Effector memory CD4-positive, alpha-beta T cell (primary cell): ENCODE measurements around the gene ABCA7.

Experiments used
- DNase-seq, 3 donors: peaks; one replicate each; pipeline ENCODE4 v3.0.0-alpha.2; 2020
- H3K27ac ChIP-seq: 2 replicates; pipeline ENCODE4 v1.7.0; 2013; ENCODE audit warnings: mild to moderate bottlenecking, low read length, moderate library complexity; ENCODE audit not compliant: insufficient read depth, poor library complexity, severe bottlenecking
- H3K27me3 ChIP-seq: replicated peaks from 2 replicates; pipeline ENCODE4 v1.7.0; 2013; ENCODE audit warnings: mild to moderate bottlenecking, low read length; ENCODE audit not compliant: insufficient read depth, control insufficient read depth, poor library complexity, severe bottlenecking
- H3K36me3 ChIP-seq: 2 replicates; pipeline ENCODE4 v1.7.0; 2013; ENCODE audit warnings: mild to moderate bottlenecking, low read length, moderate library complexity; ENCODE audit not compliant: control insufficient read depth, insufficient read depth
- H3K4me1 ChIP-seq: 2 replicates; pipeline ENCODE4 v1.7.0; 2013; ENCODE audit warnings: low read length, mild to moderate bottlenecking; ENCODE audit not compliant: control insufficient read depth, insufficient read depth, poor library complexity, severe bottlenecking
- H3K4me3 ChIP-seq: 2 replicates; pipeline ENCODE4 v1.7.0; 2013; ENCODE audit warnings: low read length, low read depth, mild to moderate bottlenecking; ENCODE audit not compliant: insufficient read depth, poor library complexity, severe bottlenecking
- H3K9me3 ChIP-seq: 2 replicates; pipeline ENCODE4 v1.7.0; 2013; ENCODE audit warnings: mild to moderate bottlenecking, low read length, moderate library complexity; ENCODE audit not compliant: control insufficient read depth

The ABCA7 gene

GRCh38 chr19:1003283-1003682, 36.6 kb upstream of the ABCA7 start:
- no peak for DNase-seq
- H3K4me1 ChIP-seq = peaks cover 14% of the 10 kb centered on the region
- no peak overlapping the region for H3K27ac ChIP-seq
- H3K9me3 ChIP-seq = no peaks in the 10 kb centered on the region
- H3K27me3 ChIP-seq = peaks cover 18% of the 10 kb centered on the region
- no peak overlapping the region for H3K4me3 ChIP-seq
- no peaks in the 10 kb centered on the region for H3K36me3 ChIP-seq

GRCh38 chr19:1004204-1004802, 35.6 kb upstream of the ABCA7 start:
- no peak for DNase-seq
- Histone ChIP-seq H3K9me3 (no peaks in the 10 kb centered on the region), H3K27ac (no peak overlapping the region), H3K4me1 (peaks cover 14% of the 10 kb centered on the region), H3K4me3 (no peak overlapping the region), H3K27me3 (peaks cover 15% of the 10 kb centered on the region), H3K36me3 (no peaks in the 10 kb centered on the region)

- Histone ChIP-seq H3K27ac (no peak overlapping the region), H3K27me3 (peaks cover 11% of the 10 kb centered on the region), H3K4me1 (peaks cover 14% of the 10 kb centered on the region), H3K9me3 (no peaks in the 10 kb centered on the region), H3K4me3 (no peak overlapping the region), H3K36me3 (peaks cover 7% of the 10 kb centered on the region)
- no peak for DNase-seq
These were observed 34.9 kb upstream of the ABCA7 start for GRCh38 chr19:1004803-1005664.

GRCh38 chr19:1006711-1007398, 33.1 kb upstream of the ABCA7 start:
- peaks cover 23% of the 10 kb centered on the region for H3K36me3 ChIP-seq
- no peak overlapping the region for H3K4me3 ChIP-seq
- no peak for DNase-seq
- no peaks in the 10 kb centered on the region for H3K27me3 ChIP-seq
- H3K4me1 ChIP-seq = peaks cover under 1% of the 10 kb centered on the region
- no peaks in the 10 kb centered on the region for H3K9me3 ChIP-seq
- no peak overlapping the region for H3K27ac ChIP-seq

- H3K4me1 ChIP-seq = no peaks in the 10 kb centered on the region
- H3K27ac ChIP-seq = no peak overlapping the region
- H3K36me3 ChIP-seq = peaks cover 31% of the 10 kb centered on the region
- DNase-seq = no peak
- no peak overlapping the region for H3K4me3 ChIP-seq
- H3K27me3 ChIP-seq = no peaks in the 10 kb centered on the region
- no peaks in the 10 kb centered on the region for H3K9me3 ChIP-seq
These were observed 32.3 kb upstream of the ABCA7 start for GRCh38 chr19:1007399-1008251.

GRCh38 chr19:1008268-1009040, 31.5 kb upstream of the ABCA7 start:
- Histone ChIP-seq H3K4me1 (no peaks in the 10 kb centered on the region), H3K27ac (no peak overlapping the region), H3K27me3 (no peaks in the 10 kb centered on the region), H3K4me3 (no peak overlapping the region), H3K9me3 (no peaks in the 10 kb centered on the region), H3K36me3 (peaks cover 35% of the 10 kb centered on the region)
- no peak for DNase-seq

GRCh38 chr19:1009041-1009980, 30.6 kb upstream of the ABCA7 start:
- H3K27me3 ChIP-seq = no peaks in the 10 kb centered on the region
- DNase-seq = no peak
- H3K36me3 ChIP-seq = peaks cover 43% of the 10 kb centered on the region
- no peaks in the 10 kb centered on the region for H3K9me3 ChIP-seq
- no peak overlapping the region for H3K27ac ChIP-seq
- no peak overlapping the region for H3K4me3 ChIP-seq
- H3K4me1 ChIP-seq = no peaks in the 10 kb centered on the region

GRCh38 chr19:1009981-1010538, 29.8 kb upstream of the ABCA7 start:
- Histone ChIP-seq H3K9me3 (no peaks in the 10 kb centered on the region), H3K4me3 (no peak overlapping the region), H3K27me3 (no peaks in the 10 kb centered on the region), H3K36me3 (peaks cover 49% of the 10 kb centered on the region), H3K27ac (no peak overlapping the region), H3K4me1 (peaks cover 2% of the 10 kb centered on the region)
- no peak for DNase-seq
